Type B pancreatic cell (in vitro differentiated cells): Measurements from ENCODE around the gene MKNK1. TPM values are rescaled to one million over a fixed set of nuclear protein-coding genes. Genes with fewer than 3 reads are reported as not detected.

Source experiments
- DNase-seq: peaks from one replicate; pipeline ENCODE4 v3.0.0; 2021; ENCODE audit warnings: mixed read lengths; ENCODE audit not compliant: unreplicated experiment; ENCODE audit errors: extremely low spot score
- H3K27ac Mint-ChIP-seq: 2 replicates; pipeline ENCODE4 v1.8.0; 2021; ENCODE audit warnings: mild to moderate bottlenecking, mixed read lengths
- H3K27me3 Mint-ChIP-seq: 2 replicates; pipeline ENCODE4 v1.8.0; 2021; ENCODE audit warnings: mixed read lengths
- H3K36me3 Mint-ChIP-seq: 2 replicates; pipeline ENCODE4 v1.8.0; 2021; ENCODE audit warnings: mixed read lengths
- H3K4me1 Mint-ChIP-seq: one replicate; pipeline ENCODE4 v1.8.0; 2021; ENCODE audit warnings: mixed read lengths; ENCODE audit not compliant: unreplicated experiment
- H3K4me3 Mint-ChIP-seq: 2 replicates; pipeline ENCODE4 v1.8.0; 2021; ENCODE audit warnings: mild to moderate bottlenecking, mixed read lengths
- H3K9me3 Mint-ChIP-seq: 2 replicates; pipeline ENCODE4 v1.8.0; 2021; ENCODE audit warnings: mixed read lengths
- CTCF ChIP-seq: fragments of 200-600 bp; sonication (generic); conservative IDR thresholded peaks from 2 replicates; pipeline ENCODE4 v1.5.0; 2021; ENCODE audit warnings: antibody characterized with exemption, mild to moderate bottlenecking
- total RNA-seq: library from RNA; stranded (reverse); gene quantifications from 2 replicates; pipeline ENCODE4 v1.2.1, GENCODE V29; 2021; ENCODE audit warnings: low replicate concordance

MKNK1 gene
- total RNA-seq, 1 donor from 2014 or later, result 29.4 TPM

GRCh38 chr1:46649764-46650163 is 45.7 kb upstream of the MKNK1 start:
- peaks cover 46% of the 10 kb centered on the region for H3K36me3 Mint-ChIP-seq
- no peaks in the 10 kb centered on the region for H3K9me3 Mint-ChIP-seq
- no peak for DNase-seq
- no peak overlapping the region for H3K4me3 Mint-ChIP-seq
- TF ChIP-seq CTCF, result no peak
- no peak overlapping the region for H3K27ac Mint-ChIP-seq
- H3K27me3 Mint-ChIP-seq, result no peaks in the 10 kb centered on the region
- no peaks in the 10 kb centered on the region for H3K4me1 Mint-ChIP-seq

DNA sequence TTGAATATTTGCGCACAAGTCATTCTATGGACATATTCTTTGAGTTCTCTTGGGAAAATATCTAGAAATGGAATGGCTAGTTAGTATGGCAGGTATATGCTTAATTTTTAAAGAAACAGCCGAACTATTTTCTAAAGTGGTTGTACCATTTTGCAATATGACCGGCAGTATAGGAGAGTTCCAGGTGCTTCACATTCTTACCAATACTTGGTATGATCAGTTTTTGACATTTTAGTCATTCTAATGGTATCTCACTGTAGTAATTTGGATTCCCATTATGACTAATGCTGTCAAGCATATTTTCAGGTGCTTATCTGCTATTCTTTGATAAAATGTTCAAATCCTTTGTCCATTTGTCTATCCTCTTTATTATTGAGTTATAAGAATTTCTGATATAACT is 43.5 kb upstream of the MKNK1 start:
- H3K4me3 Mint-ChIP-seq, result no peak overlapping the region
- no peak overlapping the region for H3K27ac Mint-ChIP-seq
- no peaks in the 10 kb centered on the region for H3K27me3 Mint-ChIP-seq
- H3K36me3 Mint-ChIP-seq, result peaks cover 44% of the 10 kb centered on the region
- no peak for TF ChIP-seq CTCF
- peaks cover 6% of the 10 kb centered on the region for H3K4me1 Mint-ChIP-seq
- H3K9me3 Mint-ChIP-seq, result no peaks in the 10 kb centered on the region
- DNase-seq, result no peak

DNA sequence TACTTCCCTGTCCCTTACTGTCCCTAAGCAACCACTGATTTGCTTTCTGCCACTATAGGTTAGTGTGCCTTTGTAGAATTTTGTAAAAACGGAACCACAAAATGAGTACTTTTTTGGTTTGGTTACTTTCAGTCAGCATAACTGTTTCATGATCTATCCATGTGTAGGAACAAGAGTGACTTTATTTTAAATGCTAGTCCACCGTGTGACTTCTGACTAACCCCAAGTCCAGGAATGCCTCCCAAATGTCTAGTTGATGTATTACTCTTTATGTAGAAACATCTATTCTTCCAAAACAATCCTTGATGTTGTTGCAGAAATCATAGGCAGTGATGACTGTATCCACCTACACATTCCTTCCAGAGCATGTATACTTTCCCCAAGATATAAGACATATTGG is 42.8 kb upstream of the MKNK1 start:
- H3K27me3 Mint-ChIP-seq, result no peaks in the 10 kb centered on the region
- TF ChIP-seq CTCF, result no peak
- H3K27ac Mint-ChIP-seq, result no peak overlapping the region
- DNase-seq, result no peak
- no peaks in the 10 kb centered on the region for H3K9me3 Mint-ChIP-seq
- H3K4me3 Mint-ChIP-seq, result no peak overlapping the region
- H3K4me1 Mint-ChIP-seq, result peaks cover 6% of the 10 kb centered on the region
- peaks cover 43% of the 10 kb centered on the region for H3K36me3 Mint-ChIP-seq

DNA sequence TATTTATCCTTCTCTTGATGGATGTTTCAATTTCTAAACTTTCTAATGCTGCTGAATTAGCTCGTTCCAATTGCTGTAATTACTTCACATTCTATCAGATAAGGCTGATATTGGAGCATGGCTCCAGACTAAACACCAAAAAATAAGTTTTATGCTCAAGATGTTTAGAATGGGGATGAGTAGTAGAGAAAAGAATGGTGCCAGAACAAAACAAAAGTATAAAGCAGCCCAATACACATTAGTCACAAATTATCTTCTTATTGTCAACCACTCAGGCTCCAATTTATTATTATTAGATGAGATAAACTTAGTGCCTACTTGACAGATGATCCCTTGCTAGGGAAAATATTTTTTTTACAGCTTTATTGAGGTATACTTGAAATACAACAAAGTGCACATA is 42.3 kb upstream of the MKNK1 start:
- H3K4me1 Mint-ChIP-seq, result peaks cover 6% of the 10 kb centered on the region
- peaks cover 47% of the 10 kb centered on the region for H3K36me3 Mint-ChIP-seq
- no peaks in the 10 kb centered on the region for H3K9me3 Mint-ChIP-seq
- no peak for TF ChIP-seq CTCF
- no peak overlapping the region for H3K4me3 Mint-ChIP-seq
- H3K27ac Mint-ChIP-seq, result no peak overlapping the region
- no peak for DNase-seq
- H3K27me3 Mint-ChIP-seq, result no peaks in the 10 kb centered on the region

DNA sequence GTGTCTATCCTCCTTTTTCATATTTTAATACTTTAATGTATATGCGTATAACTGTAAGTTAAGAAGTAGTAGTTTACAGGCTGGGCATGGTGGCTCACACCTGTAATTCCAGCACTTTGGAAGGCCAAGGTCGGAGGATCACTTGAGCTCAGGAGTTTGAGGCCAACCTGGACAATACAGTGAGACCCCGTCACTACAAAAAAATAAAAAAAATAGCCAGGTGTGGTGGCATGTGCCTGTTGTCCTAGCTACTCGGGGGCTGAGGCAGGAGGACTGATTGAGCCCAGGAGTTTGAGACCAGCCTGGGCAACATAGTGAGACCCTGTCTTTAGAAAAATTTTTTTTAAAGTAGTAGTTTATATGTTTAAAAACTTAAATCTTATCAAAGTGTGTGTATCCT is 41.7 kb upstream of the MKNK1 start:
- no peak overlapping the region for H3K4me3 Mint-ChIP-seq
- H3K36me3 Mint-ChIP-seq, result peaks cover 49% of the 10 kb centered on the region
- H3K9me3 Mint-ChIP-seq, result no peaks in the 10 kb centered on the region
- peaks cover 6% of the 10 kb centered on the region for H3K4me1 Mint-ChIP-seq
- H3K27ac Mint-ChIP-seq, result no peak overlapping the region
- DNase-seq, result no peak
- H3K27me3 Mint-ChIP-seq, result no peaks in the 10 kb centered on the region
- TF ChIP-seq CTCF, result no peak

DNA sequence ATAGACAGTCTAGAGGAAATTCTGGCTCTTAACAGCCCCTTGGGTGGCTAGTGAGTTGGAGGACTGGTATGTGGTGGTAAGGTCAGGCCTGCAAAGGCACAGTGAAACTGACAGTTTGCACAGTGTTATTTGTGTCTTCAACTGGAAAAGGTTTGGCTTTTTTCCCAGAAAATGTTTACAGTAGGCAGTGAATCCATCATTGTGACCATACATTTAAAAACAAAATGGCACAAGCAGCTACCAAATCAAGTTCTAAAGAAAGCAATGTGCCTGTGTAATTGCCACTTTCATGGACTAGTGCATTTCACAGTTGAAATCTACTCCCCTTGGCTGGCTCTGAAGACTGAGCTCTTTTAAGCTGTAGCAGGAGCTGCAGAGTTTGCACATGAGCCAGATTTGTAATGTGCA is 39.3 kb upstream of the MKNK1 start:
- no peak overlapping the region for H3K27ac Mint-ChIP-seq
- peaks cover 47% of the 10 kb centered on the region for H3K36me3 Mint-ChIP-seq
- no peak overlapping the region for H3K4me3 Mint-ChIP-seq
- peaks cover 15% of the 10 kb centered on the region for H3K4me1 Mint-ChIP-seq
- no peaks in the 10 kb centered on the region for H3K9me3 Mint-ChIP-seq
- H3K27me3 Mint-ChIP-seq, result no peaks in the 10 kb centered on the region
- DNase-seq, result no peak
- no peak for TF ChIP-seq CTCF
